Activated B cell treated with CpG ODN at 0.5 μM for 24 hours (primary cell): ENCODE measurements around the gene ISG15. TPM values are rescaled to one million over a fixed set of nuclear protein-coding genes. Genes with fewer than 3 reads are reported as not detected.

Experiments used
- ATAC-seq: fragments of 200-7000 bp; cut with Tn5 transposase; one replicate; pipeline ENCODE4 v1.10.0; 2021; ENCODE audit warnings: low read depth, mild to moderate bottlenecking, moderate library complexity
- CTCF ChIA-PET: fragments of 350-600 bp; sonication (Branson Sonifier 250); formaldehyde crosslinking; loops from one replicate; lab custom pipeline; 2021; ENCODE audit warnings: antibody characterized with exemption; lab: Charles Lee
- POLR2A ChIA-PET: fragments of 350-600 bp; sonication (Branson Sonifier 250); formaldehyde crosslinking; loops from one replicate; lab custom pipeline; 2021; ENCODE audit warnings: antibody characterized with exemption; lab: Charles Lee
- DNase-seq: peaks from one replicate; pipeline ENCODE4 v3.0.0; 2022
- H3K27ac Mint-ChIP-seq: one replicate; pipeline ENCODE4 v1.8.0; 2020; ENCODE audit warnings: mixed read lengths
- H3K27me3 Mint-ChIP-seq: one replicate; pipeline ENCODE4 v1.8.0; 2021; ENCODE audit warnings: mixed read lengths
- H3K36me3 Mint-ChIP-seq: one replicate; pipeline ENCODE4 v1.8.0; 2021; ENCODE audit warnings: low read depth, mixed read lengths
- H3K4me1 Mint-ChIP-seq: one replicate; pipeline ENCODE4 v1.8.0; 2021; ENCODE audit warnings: mixed read lengths
- H3K4me3 Mint-ChIP-seq: one replicate; pipeline ENCODE4 v1.8.0; 2020; ENCODE audit warnings: mild to moderate bottlenecking, mixed read lengths
- H3K9me3 Mint-ChIP-seq: one replicate; pipeline ENCODE4 v1.8.0; 2020; ENCODE audit warnings: mixed read lengths
- intact Hi-C: fragments of 100-400 bp; cut with micrococcal nuclease; formaldehyde crosslinking; loops from one replicate; pipeline ENCODE4 v1.15.1; 2024
- total RNA-seq: library from RNA; stranded (reverse); gene quantifications from 2 replicates; pipeline ENCODE4 v1.2.3, GENCODE V29; 2022
- TF ChIP-seq, protein P1 (sequence below): fragments of 200-600 bp; IDR thresholded peaks from one replicate; pipeline ENCODE4 v1.8.0; 2022; ENCODE audit warnings: antibody characterized with exemption, mild to moderate bottlenecking

ISG15 gene
- total RNA-seq, 1 donor from 2014 or later: 25.8 TPM

DNA sequence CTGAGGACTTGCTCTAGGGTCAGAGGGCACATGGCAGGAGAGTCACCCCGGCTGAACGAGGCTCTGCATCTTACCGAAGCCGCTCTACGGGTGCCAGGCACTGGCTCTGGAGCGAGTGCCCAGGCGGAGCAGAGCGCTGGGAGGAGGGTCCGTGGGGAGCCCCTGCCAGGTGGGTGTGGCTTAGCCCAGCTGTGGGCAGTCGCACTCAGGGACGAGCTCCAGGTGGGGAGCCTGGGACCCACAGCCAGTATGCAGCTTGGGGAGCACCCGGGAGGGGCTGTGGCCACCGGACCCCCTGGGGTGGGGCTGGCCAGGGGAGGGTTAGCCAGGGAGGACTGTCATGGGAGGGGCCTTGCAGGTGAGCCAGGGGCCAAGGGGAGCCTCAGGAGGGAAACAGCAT is 10.4 kb downstream of the ISG15 start:
- ChIA-PET CTCF (interaction anchor here (0.8 kb wide), 1 partner anchor 268 kb away, joined by 3 read pairs; no protein-coding TSS in a partner anchor), POLR2A (interaction anchor here (1.1 kb wide), 2 partner anchors 10 to 14 kb away, joined by 3 read pairs; partner anchors contain the start of gene ISG15)
- TF ChIP-seq, protein P1, sequence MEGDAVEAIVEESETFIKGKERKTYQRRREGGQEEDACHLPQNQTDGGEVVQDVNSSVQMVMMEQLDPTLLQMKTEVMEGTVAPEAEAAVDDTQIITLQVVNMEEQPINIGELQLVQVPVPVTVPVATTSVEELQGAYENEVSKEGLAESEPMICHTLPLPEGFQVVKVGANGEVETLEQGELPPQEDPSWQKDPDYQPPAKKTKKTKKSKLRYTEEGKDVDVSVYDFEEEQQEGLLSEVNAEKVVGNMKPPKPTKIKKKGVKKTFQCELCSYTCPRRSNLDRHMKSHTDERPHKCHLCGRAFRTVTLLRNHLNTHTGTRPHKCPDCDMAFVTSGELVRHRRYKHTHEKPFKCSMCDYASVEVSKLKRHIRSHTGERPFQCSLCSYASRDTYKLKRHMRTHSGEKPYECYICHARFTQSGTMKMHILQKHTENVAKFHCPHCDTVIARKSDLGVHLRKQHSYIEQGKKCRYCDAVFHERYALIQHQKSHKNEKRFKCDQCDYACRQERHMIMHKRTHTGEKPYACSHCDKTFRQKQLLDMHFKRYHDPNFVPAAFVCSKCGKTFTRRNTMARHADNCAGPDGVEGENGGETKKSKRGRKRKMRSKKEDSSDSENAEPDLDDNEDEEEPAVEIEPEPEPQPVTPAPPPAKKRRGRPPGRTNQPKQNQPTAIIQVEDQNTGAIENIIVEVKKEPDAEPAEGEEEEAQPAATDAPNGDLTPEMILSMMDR: no peak
- Mint-ChIP-seq H3K27me3 (peaks cover 10% of the 10 kb centered on the region), H3K9me3 (no peaks in the 10 kb centered on the region), H3K4me3 (no peak overlapping the region), H3K27ac (no peak overlapping the region), H3K4me1 (peaks cover 6% of the 10 kb centered on the region), H3K36me3 (no peaks in the 10 kb centered on the region)
- intact Hi-C loops: no loop called here
- DNase-seq (no peak), ATAC-seq (no peak)

DNA sequence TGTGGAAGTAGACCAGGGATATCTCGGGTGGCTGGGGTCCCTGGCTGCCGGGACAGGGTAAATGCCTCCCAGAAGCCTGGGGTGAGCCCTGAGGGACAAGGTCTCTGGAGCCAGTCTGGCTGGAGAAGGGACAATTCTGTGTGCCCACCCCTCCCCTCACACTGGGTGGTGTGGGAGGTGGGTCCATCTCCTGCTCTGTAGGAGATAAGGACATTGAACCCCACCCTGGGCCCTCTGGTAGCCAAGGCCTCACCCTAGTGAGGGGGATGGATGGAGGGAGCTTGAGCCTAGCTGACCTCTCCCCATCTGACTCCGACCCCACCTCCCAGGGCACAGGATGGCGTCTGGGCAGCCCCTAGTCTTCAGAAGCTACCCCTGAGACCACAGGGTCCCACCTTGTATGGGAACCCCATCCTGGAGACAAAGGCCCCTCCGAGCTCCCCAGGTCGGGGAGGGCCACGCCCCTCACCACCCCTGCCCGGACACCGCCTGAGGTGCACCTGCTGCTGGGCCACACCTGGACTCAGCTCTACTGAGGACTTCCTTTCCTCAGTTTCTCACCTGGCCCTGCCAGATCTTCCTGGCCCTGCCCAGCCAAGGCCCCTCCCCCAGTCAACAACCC is 11.0 kb downstream of the ISG15 start:
- ChIA-PET CTCF (interaction anchor here (0.8 kb wide), 1 partner anchor 267 kb away, joined by 3 read pairs; no protein-coding TSS in a partner anchor), POLR2A (interaction anchor here (1.1 kb wide), 2 partner anchors 11 to 14 kb away, joined by 3 read pairs; partner anchors contain the start of gene ISG15)
- ATAC-seq (no peak), DNase-seq (no peak)
- Mint-ChIP-seq H3K36me3 (no peaks in the 10 kb centered on the region), H3K4me3 (no peak overlapping the region), H3K27ac (no peak overlapping the region), H3K27me3 (peaks cover 10% of the 10 kb centered on the region), H3K4me1 (peaks cover 3% of the 10 kb centered on the region), H3K9me3 (no peaks in the 10 kb centered on the region)
- intact Hi-C loops: no loop called here
- TF ChIP-seq, protein P1: no peak

DNA sequence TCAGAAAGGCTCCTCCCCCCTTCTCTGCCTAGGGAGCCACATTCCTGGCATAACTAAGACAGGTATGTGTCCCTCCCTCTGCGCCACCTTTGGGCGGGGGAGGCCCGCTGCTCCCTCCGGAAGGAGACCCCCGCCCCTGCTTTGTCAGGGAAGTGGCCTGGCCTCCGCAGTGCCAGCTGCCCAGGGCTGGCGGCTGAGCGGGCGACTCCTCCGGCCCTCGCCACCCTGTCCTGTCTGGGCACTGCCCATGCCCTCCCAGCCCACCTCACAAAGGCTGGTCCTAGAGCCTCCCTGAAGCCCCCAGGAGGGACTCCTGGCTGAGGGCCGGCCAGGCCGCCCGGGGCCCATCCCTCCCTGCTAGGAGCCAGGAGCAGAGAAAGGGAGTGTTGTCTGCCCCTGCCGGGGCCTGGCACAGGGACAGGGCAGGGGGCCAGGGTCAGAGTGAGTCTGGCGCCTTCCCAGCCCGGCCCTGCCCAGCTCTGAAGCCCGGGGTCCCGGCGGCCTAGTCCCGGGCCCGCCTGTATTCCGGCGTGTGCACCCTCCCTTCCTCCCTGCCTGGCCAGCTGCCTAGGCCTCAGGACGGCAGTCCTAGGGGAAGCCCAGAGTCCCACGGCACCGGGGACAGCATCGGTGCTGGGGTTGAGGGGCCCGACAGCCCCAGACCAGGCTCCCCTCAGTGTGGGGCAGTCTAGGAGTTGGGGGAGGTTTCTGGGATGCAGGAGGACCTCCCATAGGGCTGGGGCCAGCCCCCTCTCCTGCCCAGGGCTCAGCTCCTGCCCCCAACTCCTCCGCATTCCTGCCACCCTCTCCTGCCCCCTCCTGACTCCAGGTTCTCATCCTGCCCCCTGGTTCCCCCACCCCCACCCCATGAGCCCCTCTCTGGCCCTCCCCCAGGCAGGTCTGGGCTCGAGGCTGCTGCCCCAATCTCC is 11.7 kb downstream of the ISG15 start:
- ChIA-PET CTCF (interaction anchor here (0.8 kb wide), 1 partner anchor 267 kb away, joined by 3 read pairs; no protein-coding TSS in a partner anchor), POLR2A (interaction anchor here (1.1 to 1.3 kb wide), 2 partner anchors 15 to 38 kb away, joined by 3 read pairs; no protein-coding TSS in a partner anchor)
- Mint-ChIP-seq H3K36me3 (no peaks in the 10 kb centered on the region), H3K27ac (no peak overlapping the region), H3K4me1 (peaks cover 3% of the 10 kb centered on the region), H3K9me3 (no peaks in the 10 kb centered on the region), H3K4me3 (no peak overlapping the region), H3K27me3 (peaks cover 10% of the 10 kb centered on the region)
- intact Hi-C loops: no loop called here
- TF ChIP-seq, protein P1: no peak
- ATAC-seq: no peak
- DNase-seq: no peak

DNA sequence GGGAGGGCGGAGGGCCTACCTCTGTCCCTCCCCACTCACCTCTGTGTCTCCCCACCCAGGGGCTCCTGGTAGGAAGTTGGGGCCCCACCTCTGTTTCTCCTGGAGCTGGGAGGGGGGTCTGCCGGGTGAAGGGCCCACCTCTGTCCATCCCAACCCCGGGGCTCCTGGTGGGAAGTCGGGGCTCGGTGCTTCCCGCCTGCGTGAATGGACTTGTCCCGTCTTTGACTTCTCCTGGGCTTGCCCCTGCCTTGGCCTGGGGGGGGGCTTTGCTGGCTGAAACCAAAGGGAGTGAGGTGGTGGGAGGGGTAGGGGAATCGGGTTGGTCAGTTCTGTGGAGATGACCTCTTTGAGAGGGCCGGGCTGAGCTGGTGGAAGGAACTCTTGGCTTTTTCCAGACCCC is 12.4 kb downstream of the ISG15 start:
- H3K27me3 Mint-ChIP-seq: peaks cover 10% of the 10 kb centered on the region
- CTCF ChIA-PET: interaction anchor here (1.4 kb wide), 1 partner anchor 11 kb away, joined by 3 read pairs; no protein-coding TSS in a partner anchor
- intact Hi-C loops: no loop called here
- H3K9me3 Mint-ChIP-seq: no peaks in the 10 kb centered on the region
- H3K27ac Mint-ChIP-seq: no peak overlapping the region
- peaks cover 3% of the 10 kb centered on the region for H3K4me1 Mint-ChIP-seq
- TF ChIP-seq, protein P1: no peak
- H3K4me3 Mint-ChIP-seq: no peak overlapping the region
- POLR2A ChIA-PET: interaction anchor here (1.3 kb wide), 1 partner anchor 38 kb away, joined by 3 read pairs; no protein-coding TSS in a partner anchor
- DNase-seq (no peak), ATAC-seq (no peak)
- H3K36me3 Mint-ChIP-seq: no peaks in the 10 kb centered on the region
